ENCODE data around the gene TERB2. TPM values are rescaled to one million over a fixed set of nuclear protein-coding genes. Genes with fewer than 3 reads are reported as not detected.
"Not testable (repeated sequence)": the region's sequence is repeated elsewhere in the genome, so short reads cannot be mapped to it uniquely, and the experiment has no call there.

TERB2 gene
- polyA plus RNA-seq, 3 donors: not detected

- Mint-ChIP-seq H3K4me1 (peaks cover 33% of the 10 kb centered on the region), H3K9me3 (peaks cover 0 to 4% (median 0%) of the 10 kb centered on the region in 7 donors), H3K36me3 (peaks cover 0 to 4% of the 10 kb centered on the region in 2 donors), H3K27me3 (ENCODE audit: low read depth in 3 of 3) (peaks cover 4 to 12% (median 4%) of the 10 kb centered on the region in 3 donors), H3K27ac (peak overlapping the region in 5 of 7 donors; percentile 68 to 84 (median 75)), H3K4me3 (peak overlapping the region; percentile 89 to 92)
- peak in 2 of 3 donors; percentile 14 to 32 for DNase-seq
- peaks cover 15 to 20% of the 10 kb centered on the region in 2 donors for H3K4me1 ChIP-seq (ENCODE audit: control insufficient read depth in 1 of 2, insufficient read depth in 2 of 2, low read length in 2 of 2)
- peak overlapping the region; percentile 81 for H3K9ac ChIP-seq (ENCODE audit: insufficient read depth, low read length, poor library complexity, severe bottlenecking)
- peaks cover 20% of the 10 kb centered on the region for H3K79me2 ChIP-seq (ENCODE audit: insufficient read depth, low read length)
- H3K9me3 ChIP-seq (replicated peaks in 1 of 2; ENCODE audit: control insufficient read depth in 1 of 2, insufficient read depth in 1 of 2, low read length in 2 of 2): no peaks in the 10 kb centered on the region
- H3K4me2 ChIP-seq (replicated peaks; ENCODE audit: extremely low read depth, low read length, poor library complexity, severe bottlenecking): peak overlapping the region; percentile 95
- TF ChIP-seq CTCF (IDR thresholded peaks at IDR 0.05): no peak
- H2AFZ ChIP-seq (ENCODE audit: insufficient read depth, low read depth, low read length, poor library complexity, severe bottlenecking): peak overlapping the region; percentile 100
- H3K27me3 ChIP-seq (ENCODE audit: control insufficient read depth in 2 of 2, insufficient read depth in 2 of 2, low read length in 2 of 2): no peaks in the 10 kb centered on the region
- H3K4me3 ChIP-seq (replicated peaks in 1 of 3; ENCODE audit: low read depth in 2 of 3, low read length in 3 of 3): peak overlapping the region; percentile 80 to 96 (median 83)
- peak overlapping the region in 1 of 2 donors; percentile 89 for H3K27ac ChIP-seq (ENCODE audit: low read depth in 1 of 2, low read length in 2 of 2)
- no peaks in the 10 kb centered on the region for H3K36me3 ChIP-seq (replicated peaks in 1 of 2; ENCODE audit: control insufficient read depth in 1 of 2, insufficient read depth in 2 of 2, low read length in 2 of 2)
- no peaks in the 10 kb centered on the region for H4K20me1 ChIP-seq (ENCODE audit: insufficient read depth, low read length)
- whole genome bisulfite sequencing (ENCODE audit: insufficient coverage): 27% methylated on average over 3 of the region's 4 CpGs
- intact Hi-C loops (cut with micrococcal nuclease): no loop called here
These were observed 67.3 kb downstream of the TERB2 start for GRCh38 chr15:45023659-45024225.

DNA sequence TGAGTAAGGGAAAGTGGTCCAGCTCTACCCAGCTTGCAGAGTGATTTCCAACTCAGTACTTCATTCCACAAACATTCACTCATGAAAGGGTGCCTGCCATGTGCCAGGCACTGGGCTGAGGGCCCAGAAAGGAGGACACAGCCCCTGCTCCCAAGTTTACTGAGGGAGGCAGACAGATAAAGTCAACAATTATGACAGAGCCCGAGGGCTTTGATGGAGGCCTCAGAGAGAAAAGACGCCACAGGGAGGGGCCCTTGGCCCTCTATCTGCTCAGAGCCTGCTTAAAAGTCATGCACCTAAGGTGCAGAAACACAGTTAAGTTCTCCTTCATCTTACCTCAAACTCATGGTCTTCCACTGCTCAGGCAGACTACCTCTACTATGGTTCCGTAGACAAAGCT, 68.2 kb downstream of the TERB2 start:
- H3K9ac ChIP-seq (ENCODE audit: insufficient read depth, low read length, poor library complexity, severe bottlenecking); intact Hi-C loops (cut with micrococcal nuclease): not testable (repeated sequence)

DNA sequence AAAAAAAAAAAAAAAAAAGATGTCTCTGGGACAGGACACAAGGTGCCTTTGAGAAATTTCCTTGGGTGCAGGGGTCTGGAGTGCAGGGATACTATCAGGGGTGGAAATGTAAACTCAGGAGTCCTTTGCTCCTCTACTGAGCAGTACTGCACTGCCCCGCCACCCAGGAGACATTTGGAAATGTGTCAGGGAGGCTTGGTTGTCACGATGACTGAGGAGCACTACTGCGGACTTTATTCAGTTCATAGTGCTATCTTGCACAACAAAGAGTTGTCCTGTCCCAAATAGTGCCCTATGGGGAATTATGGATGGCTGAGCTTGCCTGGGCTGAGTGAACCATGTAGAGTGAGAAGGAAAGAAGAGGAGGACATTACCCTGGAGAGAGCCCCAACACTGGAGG, 69.1 kb downstream of the TERB2 start:
- H3K27ac Mint-ChIP-seq: peak overlapping the region in 1 of 7 donors; percentile 67
- H3K4me3 Mint-ChIP-seq: not testable (repeated sequence)

More for the DNA sequence above, 68.2 kb downstream of the TERB2 start:
- H3K4me1 ChIP-seq (ENCODE audit: control insufficient read depth in 1 of 2, insufficient read depth in 2 of 2, low read length in 2 of 2): peaks cover 15 to 20% of the 10 kb centered on the region in 2 donors
- not testable (repeated sequence) for H3K27ac ChIP-seq (ENCODE audit: low read depth in 1 of 2, low read length in 2 of 2); DNase-seq; H3K9me3 Mint-ChIP-seq; H3K9me3 ChIP-seq (replicated peaks in 1 of 2; ENCODE audit: control insufficient read depth in 1 of 2, insufficient read depth in 1 of 2, low read length in 2 of 2); H3K27ac Mint-ChIP-seq; H3K4me2 ChIP-seq (replicated peaks; ENCODE audit: extremely low read depth, low read length, poor library complexity, severe bottlenecking); H3K27me3 ChIP-seq (ENCODE audit: control insufficient read depth in 2 of 2, insufficient read depth in 2 of 2, low read length in 2 of 2); H3K4me3 ChIP-seq (replicated peaks in 1 of 3; ENCODE audit: low read depth in 2 of 3, low read length in 3 of 3); H3K36me3 ChIP-seq (replicated peaks in 1 of 2; ENCODE audit: control insufficient read depth in 1 of 2, insufficient read depth in 2 of 2, low read length in 2 of 2); H3K4me3 Mint-ChIP-seq; H4K20me1 ChIP-seq (ENCODE audit: insufficient read depth, low read length); H2AFZ ChIP-seq (ENCODE audit: insufficient read depth, low read depth, low read length, poor library complexity, severe bottlenecking)
- H3K79me2 ChIP-seq (ENCODE audit: insufficient read depth, low read length): peaks cover 20% of the 10 kb centered on the region
- Mint-ChIP-seq H3K36me3 (peaks cover 5 to 11% of the 10 kb centered on the region in 2 donors), H3K27me3 (ENCODE audit: low read depth in 3 of 3) (peaks cover 2 to 11% (median 4%) of the 10 kb centered on the region in 3 donors), H3K4me1 (peaks cover 33% of the 10 kb centered on the region)
- 100% methylated on average over 1 of the region's 3 CpGs for WGBS (ENCODE audit: insufficient coverage)

More for the DNA sequence above, 69.1 kb downstream of the TERB2 start:
- H2AFZ ChIP-seq (ENCODE audit: insufficient read depth, low read depth, low read length, poor library complexity, severe bottlenecking); H3K9me3 Mint-ChIP-seq; H3K9me3 ChIP-seq (replicated peaks in 1 of 2; ENCODE audit: control insufficient read depth in 1 of 2, insufficient read depth in 1 of 2, low read length in 2 of 2); H4K20me1 ChIP-seq (ENCODE audit: insufficient read depth, low read length); intact Hi-C loops (cut with micrococcal nuclease); H3K27ac ChIP-seq (ENCODE audit: low read depth in 1 of 2, low read length in 2 of 2); H3K4me3 ChIP-seq (replicated peaks in 1 of 3; ENCODE audit: low read depth in 2 of 3, low read length in 3 of 3); H3K27me3 ChIP-seq (ENCODE audit: control insufficient read depth in 2 of 2, insufficient read depth in 2 of 2, low read length in 2 of 2); H3K4me2 ChIP-seq (replicated peaks; ENCODE audit: extremely low read depth, low read length, poor library complexity, severe bottlenecking); H3K9ac ChIP-seq (ENCODE audit: insufficient read depth, low read length, poor library complexity, severe bottlenecking); DNase-seq; H3K27me3 Mint-ChIP-seq (ENCODE audit: low read depth in 3 of 3); H3K36me3 ChIP-seq (replicated peaks in 1 of 2; ENCODE audit: control insufficient read depth in 1 of 2, insufficient read depth in 2 of 2, low read length in 2 of 2): not testable (repeated sequence)
- peaks cover 20% of the 10 kb centered on the region for H3K79me2 ChIP-seq (ENCODE audit: insufficient read depth, low read length)
- H3K36me3 Mint-ChIP-seq: peaks cover 10 to 16% of the 10 kb centered on the region in 2 donors
- peaks cover 33% of the 10 kb centered on the region for H3K4me1 Mint-ChIP-seq
- WGBS (ENCODE audit: insufficient coverage): no CpG with 5 or more reads among the region's 3 CpGs
- H3K4me1 ChIP-seq (ENCODE audit: control insufficient read depth in 1 of 2, insufficient read depth in 2 of 2, low read length in 2 of 2): peaks cover 15 to 20% of the 10 kb centered on the region in 2 donors

Data from CD14-positive monocyte (primary cell).